Cardiac muscle cell (in vitro differentiated cells and primary cell): ENCODE results near the gene SUPT4H1. TPM values are rescaled to one million over a fixed set of nuclear protein-coding genes. Genes with fewer than 3 reads are reported as not detected.

Experiments used
- DNase-seq, 2 donors: peaks; one replicate each; pipeline versions ENCODE4 v3.0.0 to v3.0.0-alpha.2; 2010 to 2017; ENCODE audit warnings: low read depth in 1 of 2, low spot score in 1 of 2
- H3K27ac ChIP-seq: fragments of 200-600 bp; sonication (generic); 2 replicates; pipeline ENCODE4 v1.5.1; 2016
- H3K27me3 ChIP-seq: fragments of 200-600 bp; sonication (generic); 2 replicates; pipeline ENCODE4 v1.6.0; 2016; ENCODE audit warnings: control low read depth
- H3K36me3 ChIP-seq: fragments of 200-600 bp; sonication (generic); 2 replicates; pipeline ENCODE4 v1.5.1; 2016; ENCODE audit warnings: control low read depth
- H3K4me1 ChIP-seq: fragments of 200-600 bp; sonication (generic); 2 replicates; pipeline ENCODE4 v1.8.1; 2017; ENCODE audit warnings: low read depth, mild to moderate bottlenecking, mixed run types
- H3K4me3 ChIP-seq: fragments of 200-600 bp; sonication (generic); 2 replicates; pipeline ENCODE4 v1.5.1; 2016; ENCODE audit warnings: mild to moderate bottlenecking
- H3K9me3 ChIP-seq: fragments of 200-600 bp; sonication (generic); 2 replicates; pipeline ENCODE4 v1.5.1; 2017; ENCODE audit warnings: low read depth, mild to moderate bottlenecking, control low read depth
- CTCF ChIP-seq: IDR thresholded peaks from 2 replicates; pipeline ENCODE4 v1.5.1; 2012; ENCODE audit warnings: low read depth, mild to moderate bottlenecking, low read length
- polyA plus RNA-seq: library from polyadenylated mRNA; unstranded; fragments of >200 nt; fragmentation: Nextera tagmentation; extraction: Ambion mirVana; gene quantifications from 2 replicates; pipeline ENCODE4 v1.2.1, GENCODE V29; 2016
- total RNA-seq: library from RNA; depleted of rRNA; stranded (reverse); fragments of >200 nt; gene quantifications from 2 replicates; pipeline ENCODE4 v1.2.3, GENCODE V29; 2016

Gene SUPT4H1
- total and polyA plus RNA-seq, 2 experiments from 2014 or later = 97.9 to 152 TPM

DNA sequence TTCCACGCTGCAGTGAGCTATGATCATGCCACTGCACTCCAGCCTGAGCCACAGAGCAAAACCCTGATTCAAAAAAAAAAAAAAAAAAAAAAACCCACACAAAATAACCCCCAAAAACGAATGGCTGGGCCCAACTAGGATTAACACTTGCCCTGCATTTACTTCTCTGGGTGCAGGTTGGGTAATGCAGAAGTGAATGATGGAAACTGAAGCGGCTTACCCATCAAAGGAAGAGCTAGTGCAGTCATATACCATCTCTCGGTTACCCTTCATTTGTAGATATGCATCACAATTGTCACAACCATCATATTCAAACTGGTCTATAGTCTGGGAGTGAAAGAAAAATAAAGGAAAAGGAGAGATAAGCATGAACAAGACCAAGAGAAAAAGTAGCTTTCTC lies 819 bp downstream of the SUPT4H1 start:
- Histone ChIP-seq H3K27me3 (no peaks in the 10 kb centered on the region), H3K4me3 (peak overlapping the region; percentile 67), H3K4me1 (peaks cover 9% of the 10 kb centered on the region), H3K9me3 (no peaks in the 10 kb centered on the region), H3K27ac (peak overlapping the region; percentile 96), H3K36me3 (peaks cover 39% of the 10 kb centered on the region)
- DNase-seq = no peak
- no peak for TF ChIP-seq CTCF

GRCh38 chr17:58348038-58348437 lies 4.0 kb downstream of the SUPT4H1 start:
- Histone ChIP-seq H3K27ac (no peak overlapping the region), H3K4me1 (peaks cover 4% of the 10 kb centered on the region), H3K4me3 (no peak overlapping the region), H3K27me3 (no peaks in the 10 kb centered on the region), H3K9me3 (no peaks in the 10 kb centered on the region), H3K36me3 (peaks cover 56% of the 10 kb centered on the region)
- no peak for DNase-seq
- no peak for TF ChIP-seq CTCF

- H3K27me3 ChIP-seq = no peaks in the 10 kb centered on the region
- H3K27ac ChIP-seq = no peak overlapping the region
- H3K4me3 ChIP-seq = no peak overlapping the region
- TF ChIP-seq CTCF = no peak
- H3K4me1 ChIP-seq = no peaks in the 10 kb centered on the region
- H3K9me3 ChIP-seq = no peaks in the 10 kb centered on the region
- no peak for DNase-seq
- peaks cover 56% of the 10 kb centered on the region for H3K36me3 ChIP-seq
These were observed 6.5 kb downstream of the SUPT4H1 start for GRCh38 chr17:58345500-58345899.

- no peak for DNase-seq
- no peaks in the 10 kb centered on the region for H3K27me3 ChIP-seq
- no peaks in the 10 kb centered on the region for H3K4me1 ChIP-seq
- H3K27ac ChIP-seq = no peak overlapping the region
- no peaks in the 10 kb centered on the region for H3K9me3 ChIP-seq
- H3K4me3 ChIP-seq = no peak overlapping the region
- no peak for TF ChIP-seq CTCF
- peaks cover 50% of the 10 kb centered on the region for H3K36me3 ChIP-seq
These were observed 7.2 kb downstream of the SUPT4H1 start for GRCh38 chr17:58344791-58345157.

DNA sequence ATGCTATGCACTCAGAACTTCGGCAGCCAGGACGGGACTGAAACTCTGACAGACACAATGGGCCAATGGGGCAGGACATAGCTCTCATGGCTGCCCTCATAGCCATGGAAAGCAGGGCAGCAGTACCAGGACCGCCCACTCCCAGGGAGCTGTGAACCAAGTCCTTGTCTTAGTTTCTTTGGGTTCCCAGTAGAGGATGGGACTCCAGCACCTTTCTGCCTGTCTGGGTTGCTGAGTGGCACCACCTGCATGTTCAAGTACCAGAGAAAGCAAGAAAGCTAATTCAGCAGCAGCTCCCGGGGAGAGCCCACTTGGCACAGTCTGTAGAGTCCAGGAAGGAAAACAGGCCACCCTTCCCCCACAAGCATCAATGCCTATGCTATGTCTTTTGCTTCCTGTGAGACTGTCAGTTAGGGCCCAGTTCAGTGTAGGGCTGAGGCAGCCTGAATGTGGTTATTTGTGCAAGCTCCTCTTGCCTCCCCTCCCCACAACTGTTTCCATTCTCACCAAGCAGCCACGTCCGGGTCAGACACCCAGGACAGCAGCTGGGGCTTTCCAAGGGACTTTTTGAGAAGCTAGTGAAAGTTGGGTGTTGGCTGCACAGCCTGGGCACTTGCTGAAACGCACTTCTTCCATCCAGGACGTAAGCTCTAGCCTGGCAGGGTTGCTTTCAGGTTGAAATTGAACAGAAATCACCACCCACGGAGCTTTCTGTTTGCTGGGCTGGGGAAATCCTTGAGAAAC lies 7.8 kb downstream of the SUPT4H1 start:
- Histone ChIP-seq H3K4me3 (no peak overlapping the region), H3K36me3 (peaks cover 44% of the 10 kb centered on the region), H3K27me3 (no peaks in the 10 kb centered on the region), H3K9me3 (no peaks in the 10 kb centered on the region), H3K4me1 (no peaks in the 10 kb centered on the region), H3K27ac (no peak overlapping the region)
- TF ChIP-seq CTCF = no peak
- peak in 1 of 2 donors; percentile 17 for DNase-seq
